SH-SY5Y (cell line): Measurements from ENCODE around the gene SPOP.

Experiments used
- GATA2 ChIP-seq: IDR thresholded peaks from 2 replicates; pipeline ENCODE4 v1.6.1; 2011; ENCODE audit warnings: mild to moderate bottlenecking, low read depth, low read length
- GATA3 ChIP-seq: IDR thresholded peaks from 2 replicates; pipeline ENCODE4 v1.6.1; 2011; ENCODE audit warnings: low read depth, mild to moderate bottlenecking, low read length, moderate library complexity

DNA sequence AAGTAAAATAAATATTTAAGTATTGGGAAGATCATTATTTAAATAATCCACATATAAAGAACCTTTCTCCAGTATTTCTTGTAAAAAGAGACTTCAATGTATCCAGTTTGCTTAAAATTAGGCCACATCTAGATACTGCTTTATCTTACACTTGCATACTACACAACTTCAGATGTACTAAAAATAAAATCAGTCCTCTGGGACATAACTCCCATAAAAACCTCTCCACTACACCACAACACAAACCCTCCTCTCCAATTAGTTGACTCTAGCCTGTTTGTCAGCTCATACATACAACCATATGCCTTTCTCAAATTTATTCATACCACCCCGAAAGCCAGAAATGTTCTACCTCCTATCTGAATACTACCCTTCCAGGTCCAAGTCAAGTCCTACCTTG lies 21.6 kb downstream of the SPOP start:
- TF ChIP-seq GATA2 = no peak
- no peak for TF ChIP-seq GATA3
